Measurements from ENCODE around the gene L3HYPDH.
"Not testable (repeated sequence)": the region's sequence is repeated elsewhere in the genome, so short reads cannot be mapped to it uniquely, and the experiment has no call there.

Gene L3HYPDH

GRCh38 chr14:59455411-59455810 is 28.8 kb downstream of the L3HYPDH start:
- DNase-seq (ENCODE audit: low spot score) = no peak
- no peak for TF ChIP-seq CTCF (IDR thresholded peaks at IDR 0.05; ENCODE audit: extremely low read depth, insufficient read depth, missing control alignments)
- in situ Hi-C loops (cut with MboI; ENCODE audit: low pct_unique_long_range_greater_than_20kb, low sequenced_read_pairs, unreplicated experiment) = no loop called here

- DNase-seq (ENCODE audit: low spot score) = no peak
- TF ChIP-seq CTCF (IDR thresholded peaks at IDR 0.05; ENCODE audit: extremely low read depth, insufficient read depth, missing control alignments) = no peak
Measured at GRCh38 chr14:59454139-59454538, 30.1 kb downstream of the L3HYPDH start.

GRCh38 chr14:59451849-59452248 is 32.4 kb downstream of the L3HYPDH start:
- in situ Hi-C loops (cut with MboI; ENCODE audit: low pct_unique_long_range_greater_than_20kb, low sequenced_read_pairs, unreplicated experiment) = no loop called here
- DNase-seq (ENCODE audit: low spot score) = no peak
- no peak for TF ChIP-seq CTCF (IDR thresholded peaks at IDR 0.05; ENCODE audit: extremely low read depth, insufficient read depth, missing control alignments)

More at GRCh38 chr14:59454139-59454538, 30.1 kb downstream of the L3HYPDH start:
- in situ Hi-C loops (cut with MboI; ENCODE audit: low pct_unique_long_range_greater_than_20kb, low sequenced_read_pairs, unreplicated experiment) = no loop called here

GRCh38 chr14:59450716-59451115 is 33.5 kb downstream of the L3HYPDH start:
- TF ChIP-seq CTCF (IDR thresholded peaks at IDR 0.05; ENCODE audit: extremely low read depth, insufficient read depth, missing control alignments) = no peak
- in situ Hi-C loops (cut with MboI; ENCODE audit: low pct_unique_long_range_greater_than_20kb, low sequenced_read_pairs, unreplicated experiment) = no loop called here
- no peak for DNase-seq (ENCODE audit: low spot score)

GRCh38 chr14:59448673-59449072 is 35.5 kb downstream of the L3HYPDH start:
- in situ Hi-C loops (cut with MboI; ENCODE audit: low pct_unique_long_range_greater_than_20kb, low sequenced_read_pairs, unreplicated experiment) = loop anchor here (25.0 kb wide), 1 partner anchor 961 kb away; no protein-coding TSS in a partner anchor
- DNase-seq (ENCODE audit: low spot score) = not testable (repeated sequence)

- no peak for DNase-seq (ENCODE audit: low spot score)
- TF ChIP-seq CTCF (IDR thresholded peaks at IDR 0.05; ENCODE audit: extremely low read depth, insufficient read depth, missing control alignments) = no peak
- in situ Hi-C loops (cut with MboI; ENCODE audit: low pct_unique_long_range_greater_than_20kb, low sequenced_read_pairs, unreplicated experiment) = loop anchor here (25.0 kb wide), 1 partner anchor 952 kb away; no protein-coding TSS in a partner anchor
Measured at GRCh38 chr14:59439256-59439965, 44.8 kb downstream of the L3HYPDH start.

GRCh38 chr14:59438195-59438647 is 46.0 kb downstream of the L3HYPDH start:
- no peak for DNase-seq (ENCODE audit: low spot score)
- in situ Hi-C loops (cut with MboI; ENCODE audit: low pct_unique_long_range_greater_than_20kb, low sequenced_read_pairs, unreplicated experiment) = loop anchor here (25.0 kb wide), 1 partner anchor 951 kb away; no protein-coding TSS in a partner anchor
- no peak for TF ChIP-seq CTCF (IDR thresholded peaks at IDR 0.05; ENCODE audit: extremely low read depth, insufficient read depth, missing control alignments)
